Measurements from ENCODE around the gene DLG2.

DNA sequence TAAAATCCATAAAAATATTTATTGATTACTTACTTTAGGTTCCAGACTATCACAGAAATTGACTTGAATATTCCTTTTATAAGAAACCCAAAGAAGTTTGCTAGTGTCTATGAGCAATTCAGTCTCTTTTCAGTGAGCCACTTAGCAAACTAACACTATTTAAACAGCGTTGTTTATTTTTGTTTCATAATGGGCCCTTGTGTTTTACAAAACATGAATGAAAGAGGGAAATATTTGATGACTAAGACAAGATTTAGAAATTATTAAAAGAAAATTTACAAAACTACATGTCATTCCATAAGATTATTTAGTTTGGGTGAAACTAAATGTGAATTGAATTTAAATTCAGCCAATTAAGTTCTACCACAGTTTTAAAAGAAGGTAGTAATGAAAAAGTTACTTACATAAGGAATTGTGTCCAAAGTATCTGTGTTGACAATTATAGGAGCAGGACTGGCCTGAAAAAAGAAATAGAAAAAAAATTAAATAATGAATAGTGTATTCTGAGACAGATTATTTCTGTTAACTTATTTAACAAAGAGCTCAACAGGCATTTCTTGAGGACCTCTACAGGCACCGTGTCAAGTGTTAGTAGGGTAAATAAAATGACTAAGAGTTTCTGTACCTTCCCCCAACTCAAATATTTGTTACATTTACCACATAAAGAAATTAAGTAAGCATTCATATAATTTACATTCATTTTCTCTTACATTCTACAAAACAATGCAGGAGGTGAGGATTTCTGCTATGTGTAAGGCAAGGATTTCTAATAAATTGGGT lies 1376.1 kb downstream of the DLG2 start:
- TF ChIP-seq, protein P1, sequence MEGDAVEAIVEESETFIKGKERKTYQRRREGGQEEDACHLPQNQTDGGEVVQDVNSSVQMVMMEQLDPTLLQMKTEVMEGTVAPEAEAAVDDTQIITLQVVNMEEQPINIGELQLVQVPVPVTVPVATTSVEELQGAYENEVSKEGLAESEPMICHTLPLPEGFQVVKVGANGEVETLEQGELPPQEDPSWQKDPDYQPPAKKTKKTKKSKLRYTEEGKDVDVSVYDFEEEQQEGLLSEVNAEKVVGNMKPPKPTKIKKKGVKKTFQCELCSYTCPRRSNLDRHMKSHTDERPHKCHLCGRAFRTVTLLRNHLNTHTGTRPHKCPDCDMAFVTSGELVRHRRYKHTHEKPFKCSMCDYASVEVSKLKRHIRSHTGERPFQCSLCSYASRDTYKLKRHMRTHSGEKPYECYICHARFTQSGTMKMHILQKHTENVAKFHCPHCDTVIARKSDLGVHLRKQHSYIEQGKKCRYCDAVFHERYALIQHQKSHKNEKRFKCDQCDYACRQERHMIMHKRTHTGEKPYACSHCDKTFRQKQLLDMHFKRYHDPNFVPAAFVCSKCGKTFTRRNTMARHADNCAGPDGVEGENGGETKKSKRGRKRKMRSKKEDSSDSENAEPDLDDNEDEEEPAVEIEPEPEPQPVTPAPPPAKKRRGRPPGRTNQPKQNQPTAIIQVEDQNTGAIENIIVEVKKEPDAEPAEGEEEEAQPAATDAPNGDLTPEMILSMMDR (IDR thresholded peaks at IDR 0.05), result no peak
- no peak for TF ChIP-seq POLR2A (IDR thresholded peaks at IDR 0.05)

Measured in uterus (tissue), 2 donors.